GM15510 (cell line): ENCODE results near the gene CPNE9.

Experiments used
- POLR2A ChIP-seq: IDR thresholded peaks from 3 replicates; pipeline ENCODE4 v1.6.1; 2011; ENCODE audit warnings: borderline replicate concordance; ENCODE audit not compliant: insufficient read length; ENCODE audit errors: extremely low read depth

Gene CPNE9

GRCh38 chr3:9717563-9717962 lies 13.9 kb downstream of the CPNE9 start:
- no peak for TF ChIP-seq POLR2A

- no peak for TF ChIP-seq POLR2A
These were observed 14.5 kb downstream of the CPNE9 start for GRCh38 chr3:9718118-9718517.

- TF ChIP-seq POLR2A = no peak
These were observed 17.5 kb downstream of the CPNE9 start for GRCh38 chr3:9721015-9721699.

GRCh38 chr3:9721700-9722060 lies 18.0 kb downstream of the CPNE9 start:
- TF ChIP-seq POLR2A = no peak

- TF ChIP-seq POLR2A = no peak
These were observed 22.3 kb downstream of the CPNE9 start for GRCh38 chr3:9725775-9726515.

- TF ChIP-seq POLR2A = no peak
These were observed 23.5 kb downstream of the CPNE9 start for GRCh38 chr3:9727041-9727595.

GRCh38 chr3:9727743-9728142 lies 24.1 kb downstream of the CPNE9 start:
- no peak for TF ChIP-seq POLR2A

GRCh38 chr3:9729419-9729818 lies 25.8 kb downstream of the CPNE9 start:
- no peak for TF ChIP-seq POLR2A

GRCh38 chr3:9730657-9731205 lies 27.1 kb downstream of the CPNE9 start:
- no peak for TF ChIP-seq POLR2A

- peak; percentile 85 for TF ChIP-seq POLR2A
These were observed 27.8 kb downstream of the CPNE9 start, which contains the start of gene BRPF1 for GRCh38 chr3:9731206-9732079. Gene BRPF1 (plus strand): TSS chr3:9731735. CDS start chr3:9734141, 2,406 bp downstream.

GRCh38 chr3:9732080-9732739 lies 28.6 kb downstream of the CPNE9 start:
- no peak for TF ChIP-seq POLR2A

GRCh38 chr3:9732740-9733115 lies 29.1 kb downstream of the CPNE9 start:
- TF ChIP-seq POLR2A = no peak

GRCh38 chr3:9736831-9737230 lies 33.2 kb downstream of the CPNE9 start:
- no peak for TF ChIP-seq POLR2A

- no peak for TF ChIP-seq POLR2A
These were observed 35.5 kb downstream of the CPNE9 start for GRCh38 chr3:9739181-9739580.
